Thyroid gland (tissue), 4 donors: ENCODE data around the gene NEDD4.

Experiments used
- POLR2A ChIP-seq, 2 donors: fragments of 450-650 bp; IDR thresholded peaks; one replicate each; pipeline ENCODE4 v1.6.1; 2017; ENCODE audit warnings: antibody characterized with exemption in 2 of 2, mild to moderate bottlenecking in 2 of 2, moderate library complexity in 1 of 2
- TF ChIP-seq, protein P1 (sequence below), 6 experiments: fragments of 200-600 bp in 3 of 6; fragments of 450-650 bp in 3 of 6; sonication (generic) in 3 of 6; IDR thresholded peaks; one replicate each; pipeline ENCODE4 v1.5.1; 2016 to 2019; ENCODE audit warnings: antibody characterized with exemption in 6 of 6, mild to moderate bottlenecking in 2 of 6, inconsistent platforms in 1 of 6, moderate library complexity in 1 of 6

DNA sequence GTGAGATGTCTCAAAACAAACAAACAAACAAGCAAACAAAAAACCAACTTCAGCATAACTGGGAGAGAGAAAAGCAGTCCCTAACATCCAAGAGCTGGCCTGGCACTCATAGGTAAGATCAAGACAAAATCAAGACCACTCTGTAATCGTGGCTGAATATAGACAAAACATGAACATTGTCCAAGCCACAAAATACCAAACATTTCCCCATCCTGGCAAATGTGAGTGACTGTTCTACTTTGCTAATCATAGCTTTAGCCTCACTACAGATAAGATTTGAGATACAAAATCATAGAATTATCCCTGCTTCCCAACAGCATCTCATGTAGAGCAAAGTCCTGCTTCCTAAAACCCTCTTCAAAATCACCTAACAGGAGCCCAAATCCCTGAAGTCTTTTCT is 133.7 kb downstream of the NEDD4 start:
- TF ChIP-seq, protein P1, sequence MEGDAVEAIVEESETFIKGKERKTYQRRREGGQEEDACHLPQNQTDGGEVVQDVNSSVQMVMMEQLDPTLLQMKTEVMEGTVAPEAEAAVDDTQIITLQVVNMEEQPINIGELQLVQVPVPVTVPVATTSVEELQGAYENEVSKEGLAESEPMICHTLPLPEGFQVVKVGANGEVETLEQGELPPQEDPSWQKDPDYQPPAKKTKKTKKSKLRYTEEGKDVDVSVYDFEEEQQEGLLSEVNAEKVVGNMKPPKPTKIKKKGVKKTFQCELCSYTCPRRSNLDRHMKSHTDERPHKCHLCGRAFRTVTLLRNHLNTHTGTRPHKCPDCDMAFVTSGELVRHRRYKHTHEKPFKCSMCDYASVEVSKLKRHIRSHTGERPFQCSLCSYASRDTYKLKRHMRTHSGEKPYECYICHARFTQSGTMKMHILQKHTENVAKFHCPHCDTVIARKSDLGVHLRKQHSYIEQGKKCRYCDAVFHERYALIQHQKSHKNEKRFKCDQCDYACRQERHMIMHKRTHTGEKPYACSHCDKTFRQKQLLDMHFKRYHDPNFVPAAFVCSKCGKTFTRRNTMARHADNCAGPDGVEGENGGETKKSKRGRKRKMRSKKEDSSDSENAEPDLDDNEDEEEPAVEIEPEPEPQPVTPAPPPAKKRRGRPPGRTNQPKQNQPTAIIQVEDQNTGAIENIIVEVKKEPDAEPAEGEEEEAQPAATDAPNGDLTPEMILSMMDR (IDR thresholded peaks at IDR 0.05) = no peak
- no peak for TF ChIP-seq POLR2A (IDR thresholded peaks at IDR 0.05)
